Mammary microvascular endothelial cell (primary cell): Measurements from ENCODE around the gene SDC4. TPM values are rescaled to one million over a fixed set of nuclear protein-coding genes. Genes with fewer than 3 reads are reported as not detected.

ENCODE experiments used
- total RNA-seq: library from RNA; depleted of rRNA; stranded (reverse); fragments of >200 nt; gene quantifications from 2 replicates; pipeline ENCODE4 v1.2.3, GENCODE V29; 2015

The SDC4 gene
- 46.2 and 47.0 TPM in 2 replicates for total RNA-seq

DNA sequence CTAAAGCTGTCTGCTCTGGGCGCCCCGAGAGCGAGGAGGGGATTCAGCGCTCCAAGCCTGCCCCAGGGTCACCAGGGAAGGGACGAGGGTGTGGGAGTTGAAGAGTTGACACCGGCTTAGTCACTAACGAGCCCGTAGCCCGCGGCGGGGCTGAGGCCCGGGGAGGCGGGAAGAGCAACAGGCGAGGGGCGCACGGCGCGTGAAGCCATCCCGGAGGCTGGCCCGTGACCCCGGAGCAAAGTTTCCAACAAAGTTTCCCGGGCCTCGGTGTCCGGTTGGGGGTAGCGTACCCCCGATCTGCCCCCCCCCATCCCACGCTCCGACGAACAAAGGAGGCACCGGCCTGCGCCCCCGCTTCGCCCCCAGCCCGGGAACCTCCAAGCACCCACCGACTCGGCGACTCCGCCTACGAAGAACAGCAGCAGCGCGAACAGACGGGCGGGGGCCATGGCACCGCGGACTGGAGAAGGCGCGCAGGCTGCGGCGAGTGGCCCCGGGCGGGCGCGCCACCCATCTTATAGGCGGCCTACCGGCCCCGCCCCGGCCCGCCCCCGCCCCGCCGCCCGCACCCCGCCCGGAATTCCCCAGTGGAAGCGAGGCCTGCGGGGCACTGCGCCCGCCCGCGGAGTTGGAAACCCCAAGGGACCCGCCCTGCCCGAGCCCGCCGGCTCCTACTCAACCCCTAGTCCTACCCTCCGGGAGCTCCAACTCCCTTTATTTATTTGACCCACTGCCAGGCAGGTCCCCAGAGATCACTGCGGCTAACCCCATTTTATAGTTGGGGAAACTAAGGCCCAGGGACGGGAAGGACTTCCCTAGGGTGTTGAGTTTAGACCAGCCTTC is at the start of gene SDC4:
TSS of gene SDC4 (minus strand) at position 489 of the 843 bp plus-strand sequence. CDS start at position 449, 40 bp downstream.

DNA sequence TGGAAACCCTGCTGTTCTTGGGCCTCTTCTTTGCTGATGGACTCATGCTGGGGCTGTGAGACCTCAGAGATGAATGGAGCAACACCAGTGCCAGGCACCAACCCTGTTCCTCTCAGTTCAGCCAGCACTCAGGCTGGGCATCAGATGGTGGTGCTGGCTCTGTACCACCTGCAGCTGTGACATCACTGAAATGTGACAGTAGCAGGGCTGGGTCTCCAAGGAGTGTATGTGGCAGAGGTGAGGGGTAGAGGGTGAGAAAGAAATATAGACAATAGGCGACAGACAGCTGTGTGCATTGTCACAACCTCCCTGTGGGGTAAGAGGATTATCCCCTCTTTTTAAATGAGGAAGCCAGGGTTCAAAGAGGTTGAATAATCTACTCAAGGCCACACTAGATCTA is 30.0 kb upstream of the SDC4 start, which contains the start of gene TP53TG5:
TSS of gene TP53TG5 (minus strand) at position 135 of the 400 bp plus-strand sequence. CDS start at position 46, 89 bp downstream.

GRCh38 chr20:45362804-45363610 is 14.8 kb upstream of the SDC4 start, which contains the start of gene SYS1:
Gene SYS1, plus strand, starts transcription at chr20:45363156. Its CDS starts 376 bp downstream, at chr20:45363532.

GRCh38 chr20:45308117-45308778 is 40.0 kb downstream of the SDC4 start, which contains the start of gene MATN4:
Gene MATN4, minus strand, starts transcription at chr20:45308299. Its CDS starts 2,717 bp downstream, at chr20:45305582.

GRCh38 chr20:45306431-45306982 is 41.7 kb downstream of the SDC4 start, which contains the start of gene RBPJL:
Gene RBPJL, plus strand, starts transcription at chr20:45306840. Its CDS starts 83 bp downstream, at chr20:45306923.

Other genes starting within 250 kb of the SDC4 start
- 0.05 and 0.20 TPM in 2 replicates for gene KCNS1, start 247.3 kb downstream of the SDC4 start, total RNA-seq
- gene WFDC5, start 233.2 kb downstream of the SDC4 start, total RNA-seq, result not detected in 2 replicates
- not detected in 2 replicates for gene WFDC12, start 224.0 kb downstream of the SDC4 start, total RNA-seq
- not detected in 2 replicates for gene PI3, start 173.5 kb downstream of the SDC4 start, total RNA-seq
- gene SEMG1, start 141.4 kb downstream of the SDC4 start, total RNA-seq, result not detected in 2 replicates
- not detected in 2 replicates for gene SEMG2, start 127.1 kb downstream of the SDC4 start, total RNA-seq
- not detected in 2 replicates for gene SLPI, start 93.9 kb downstream of the SDC4 start, total RNA-seq
- not detected in 2 replicates for gene RBPJL, start 41.6 kb downstream of the SDC4 start, total RNA-seq
- gene MATN4, start 40.1 kb downstream of the SDC4 start, total RNA-seq, result 0.20 TPM in 1 of 2 replicates, not detected in the other
- 21.4 and 29.5 TPM in 2 replicates for gene SYS1, start 14.7 kb upstream of the SDC4 start, total RNA-seq
- gene TP53TG5, start 29.9 kb upstream of the SDC4 start, total RNA-seq, result not detected in 2 replicates
- gene DBNDD2, start 59.9 kb upstream of the SDC4 start, total RNA-seq, result 5.5 and 9.7 TPM in 2 replicates
- 75.6 and 77.7 TPM in 2 replicates for gene PIGT, start 67.7 kb upstream of the SDC4 start, total RNA-seq
- gene WFDC2, start 121.3 kb upstream of the SDC4 start, total RNA-seq, result not detected in 2 replicates
- not detected in 2 replicates for gene SPINT3, start 167.2 kb upstream of the SDC4 start, total RNA-seq
- not detected in 2 replicates for gene WFDC6, start 191.1 kb upstream of the SDC4 start, total RNA-seq
- gene EPPIN, start 199.0 kb upstream of the SDC4 start, total RNA-seq, result not detected in 2 replicates
- not detected in 2 replicates for gene WFDC8, start 230.9 kb upstream of the SDC4 start, total RNA-seq